Measurements from ENCODE around the gene PCMTD2.

DNA sequence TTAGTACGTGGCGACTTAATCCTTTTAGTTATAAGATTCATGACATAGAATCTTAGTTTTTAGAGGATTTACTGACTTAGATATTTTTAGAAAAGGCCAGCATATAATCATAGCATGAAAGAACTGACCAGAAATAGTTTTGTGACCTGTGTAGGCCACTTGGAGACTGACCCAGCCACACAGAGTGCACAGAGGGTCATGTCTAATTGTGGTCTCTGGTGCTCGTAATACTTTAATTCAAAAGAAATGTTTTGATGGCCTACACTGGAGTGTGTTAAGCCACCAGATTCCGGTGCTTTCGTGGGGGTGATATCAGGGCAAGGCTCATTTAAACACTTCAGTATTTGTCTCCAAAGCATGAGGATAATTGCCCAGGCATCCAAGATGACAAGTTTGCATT lies 11.4 kb downstream of the PCMTD2 start:
- no peak for TF ChIP-seq EZH2 (IDR thresholded peaks at IDR 0.05; ENCODE audit: borderline replicate concordance, low read length)
- TF ChIP-seq, protein P1, sequence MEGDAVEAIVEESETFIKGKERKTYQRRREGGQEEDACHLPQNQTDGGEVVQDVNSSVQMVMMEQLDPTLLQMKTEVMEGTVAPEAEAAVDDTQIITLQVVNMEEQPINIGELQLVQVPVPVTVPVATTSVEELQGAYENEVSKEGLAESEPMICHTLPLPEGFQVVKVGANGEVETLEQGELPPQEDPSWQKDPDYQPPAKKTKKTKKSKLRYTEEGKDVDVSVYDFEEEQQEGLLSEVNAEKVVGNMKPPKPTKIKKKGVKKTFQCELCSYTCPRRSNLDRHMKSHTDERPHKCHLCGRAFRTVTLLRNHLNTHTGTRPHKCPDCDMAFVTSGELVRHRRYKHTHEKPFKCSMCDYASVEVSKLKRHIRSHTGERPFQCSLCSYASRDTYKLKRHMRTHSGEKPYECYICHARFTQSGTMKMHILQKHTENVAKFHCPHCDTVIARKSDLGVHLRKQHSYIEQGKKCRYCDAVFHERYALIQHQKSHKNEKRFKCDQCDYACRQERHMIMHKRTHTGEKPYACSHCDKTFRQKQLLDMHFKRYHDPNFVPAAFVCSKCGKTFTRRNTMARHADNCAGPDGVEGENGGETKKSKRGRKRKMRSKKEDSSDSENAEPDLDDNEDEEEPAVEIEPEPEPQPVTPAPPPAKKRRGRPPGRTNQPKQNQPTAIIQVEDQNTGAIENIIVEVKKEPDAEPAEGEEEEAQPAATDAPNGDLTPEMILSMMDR (IDR thresholded peaks at IDR 0.05; ENCODE audit: low read length) = no peak
